Measurements from ENCODE around the gene SDK1.

The SDK1 gene

DNA sequence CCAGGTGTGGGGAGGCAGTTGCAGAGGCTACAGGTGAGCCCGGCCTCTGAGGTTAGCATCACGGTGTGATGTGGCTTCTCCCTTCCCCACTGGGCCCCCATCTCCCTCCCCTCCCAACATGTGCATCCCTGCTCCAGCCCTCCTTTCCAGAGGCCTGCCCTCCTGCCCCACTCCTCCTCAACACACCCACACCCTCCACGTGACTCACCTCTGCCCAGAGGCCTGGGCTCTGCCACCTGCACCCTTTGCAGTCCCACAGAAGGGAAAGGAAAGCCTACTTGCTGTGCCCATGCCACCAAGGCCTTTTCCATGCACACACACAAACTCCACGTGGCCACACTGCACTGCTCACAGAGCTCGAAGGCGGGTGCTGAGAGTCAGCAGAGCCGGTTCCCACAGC lies 880.4 kb downstream of the SDK1 start:
- Histone ChIP-seq H3K27ac (no peak overlapping the region), H3K9me3 (no peaks in the 10 kb centered on the region), H3K4me1 (ENCODE audit: control insufficient read depth in 1 of 2, insufficient read depth in 1 of 2, low read depth in 1 of 2, low read length in 1 of 2) (no peaks in the 10 kb centered on the region), H3K4me3 (ENCODE audit: low read depth in 1 of 2, low read length in 1 of 2) (no peak overlapping the region), H3K27me3 (no peaks in the 10 kb centered on the region), H3K36me3 (no peaks in the 10 kb centered on the region)
- TF ChIP-seq, protein P1, sequence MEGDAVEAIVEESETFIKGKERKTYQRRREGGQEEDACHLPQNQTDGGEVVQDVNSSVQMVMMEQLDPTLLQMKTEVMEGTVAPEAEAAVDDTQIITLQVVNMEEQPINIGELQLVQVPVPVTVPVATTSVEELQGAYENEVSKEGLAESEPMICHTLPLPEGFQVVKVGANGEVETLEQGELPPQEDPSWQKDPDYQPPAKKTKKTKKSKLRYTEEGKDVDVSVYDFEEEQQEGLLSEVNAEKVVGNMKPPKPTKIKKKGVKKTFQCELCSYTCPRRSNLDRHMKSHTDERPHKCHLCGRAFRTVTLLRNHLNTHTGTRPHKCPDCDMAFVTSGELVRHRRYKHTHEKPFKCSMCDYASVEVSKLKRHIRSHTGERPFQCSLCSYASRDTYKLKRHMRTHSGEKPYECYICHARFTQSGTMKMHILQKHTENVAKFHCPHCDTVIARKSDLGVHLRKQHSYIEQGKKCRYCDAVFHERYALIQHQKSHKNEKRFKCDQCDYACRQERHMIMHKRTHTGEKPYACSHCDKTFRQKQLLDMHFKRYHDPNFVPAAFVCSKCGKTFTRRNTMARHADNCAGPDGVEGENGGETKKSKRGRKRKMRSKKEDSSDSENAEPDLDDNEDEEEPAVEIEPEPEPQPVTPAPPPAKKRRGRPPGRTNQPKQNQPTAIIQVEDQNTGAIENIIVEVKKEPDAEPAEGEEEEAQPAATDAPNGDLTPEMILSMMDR (IDR thresholded peaks at IDR 0.05) = no peak

DNA sequence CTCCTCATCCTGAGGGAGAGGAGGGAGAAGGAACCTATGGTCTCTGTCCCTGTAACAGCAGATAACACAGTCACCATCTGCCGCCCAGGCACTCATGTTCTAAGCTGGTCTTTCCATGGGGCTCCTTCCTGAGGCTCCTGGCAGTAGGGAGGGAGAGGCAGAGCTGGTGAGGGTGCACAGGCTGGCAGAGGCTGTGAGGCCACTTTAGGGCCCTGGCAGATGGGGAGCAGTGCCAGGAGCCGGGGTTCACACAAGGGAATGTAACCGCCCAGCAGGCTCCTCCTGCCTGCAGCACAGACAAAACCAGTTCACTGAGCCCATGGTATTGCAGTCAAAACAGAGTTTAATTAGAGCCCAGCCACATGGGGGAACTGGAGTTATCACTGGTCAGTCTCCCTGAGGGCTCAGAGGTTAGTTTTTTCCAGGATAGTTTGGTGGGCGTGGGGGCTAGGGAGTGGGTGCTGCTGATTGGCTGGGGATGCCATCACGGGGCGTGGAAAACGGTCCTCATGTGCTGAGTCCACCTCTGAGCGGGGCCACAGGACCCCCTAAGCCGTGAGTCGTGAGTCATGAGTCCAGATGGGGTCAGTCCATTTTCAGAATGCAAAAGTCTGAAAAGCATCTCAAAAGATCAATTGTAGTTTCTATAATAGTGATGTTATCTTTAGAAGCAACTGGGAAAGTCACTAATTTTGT lies 881.7 kb downstream of the SDK1 start:
- H3K4me1 ChIP-seq (ENCODE audit: control insufficient read depth in 1 of 2, insufficient read depth in 1 of 2, low read depth in 1 of 2, low read length in 1 of 2) = no peaks in the 10 kb centered on the region
- no peak overlapping the region for H3K27ac ChIP-seq
- TF ChIP-seq, protein P1 (IDR thresholded peaks at IDR 0.05) = no peak
- H3K27me3 ChIP-seq = no peaks in the 10 kb centered on the region
- no peaks in the 10 kb centered on the region for H3K9me3 ChIP-seq
- H3K4me3 ChIP-seq (ENCODE audit: low read depth in 1 of 2, low read length in 1 of 2) = no peak overlapping the region
- H3K36me3 ChIP-seq = no peaks in the 10 kb centered on the region

DNA sequence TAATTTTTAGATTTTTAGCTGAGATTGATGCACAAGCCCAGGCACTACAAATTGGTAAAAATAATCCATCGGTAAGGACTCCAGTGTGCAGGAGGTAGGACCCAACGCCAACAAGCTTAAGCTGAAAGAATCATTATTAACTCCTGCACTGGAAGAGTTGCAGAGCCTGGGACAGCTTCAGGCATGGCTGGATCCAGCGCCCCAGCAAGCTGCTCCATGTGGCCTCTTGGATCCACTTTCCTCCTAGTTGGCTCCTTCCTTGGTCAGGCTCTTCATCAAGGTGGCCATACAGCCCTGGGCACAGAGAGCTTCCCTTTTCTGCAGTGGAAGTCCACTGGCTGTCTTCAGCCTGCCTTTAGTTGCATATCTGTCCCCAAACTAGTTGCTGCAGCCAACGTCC lies 883.6 kb downstream of the SDK1 start:
- H3K27me3 ChIP-seq = no peaks in the 10 kb centered on the region
- H3K27ac ChIP-seq = no peak overlapping the region
- H3K9me3 ChIP-seq = no peaks in the 10 kb centered on the region
- no peaks in the 10 kb centered on the region for H3K4me1 ChIP-seq (ENCODE audit: control insufficient read depth in 1 of 2, insufficient read depth in 1 of 2, low read depth in 1 of 2, low read length in 1 of 2)
- H3K36me3 ChIP-seq = no peaks in the 10 kb centered on the region
- no peak overlapping the region for H3K4me3 ChIP-seq (ENCODE audit: low read depth in 1 of 2, low read length in 1 of 2)
- TF ChIP-seq, protein P1 (IDR thresholded peaks at IDR 0.05) = no peak

DNA sequence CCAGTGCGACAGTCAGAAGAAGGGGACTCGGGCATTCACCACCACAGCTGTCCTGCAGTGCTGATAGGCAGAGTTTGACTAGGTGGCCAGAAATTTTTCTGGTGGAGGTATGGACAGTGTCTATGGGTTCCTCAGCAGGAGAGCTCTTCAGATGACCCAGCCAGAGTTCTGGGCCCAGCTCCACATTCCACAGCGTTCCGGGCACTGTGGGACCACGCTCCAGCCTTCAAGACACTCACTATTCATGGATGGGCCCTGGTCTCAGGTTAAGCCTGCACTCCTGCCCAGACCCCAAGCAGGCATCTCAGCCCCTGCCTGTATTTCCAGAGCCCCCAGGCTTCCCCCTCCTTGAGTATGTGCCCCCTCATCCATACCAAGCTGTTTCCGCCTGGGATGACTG lies 884.1 kb downstream of the SDK1 start:
- no peaks in the 10 kb centered on the region for H3K9me3 ChIP-seq
- TF ChIP-seq, protein P1 (IDR thresholded peaks at IDR 0.05) = no peak
- no peaks in the 10 kb centered on the region for H3K36me3 ChIP-seq
- no peaks in the 10 kb centered on the region for H3K27me3 ChIP-seq
- H3K4me3 ChIP-seq (ENCODE audit: low read depth in 1 of 2, low read length in 1 of 2) = no peak overlapping the region
- H3K27ac ChIP-seq = no peak overlapping the region
- H3K4me1 ChIP-seq (ENCODE audit: control insufficient read depth in 1 of 2, insufficient read depth in 1 of 2, low read depth in 1 of 2, low read length in 1 of 2) = no peaks in the 10 kb centered on the region

DNA sequence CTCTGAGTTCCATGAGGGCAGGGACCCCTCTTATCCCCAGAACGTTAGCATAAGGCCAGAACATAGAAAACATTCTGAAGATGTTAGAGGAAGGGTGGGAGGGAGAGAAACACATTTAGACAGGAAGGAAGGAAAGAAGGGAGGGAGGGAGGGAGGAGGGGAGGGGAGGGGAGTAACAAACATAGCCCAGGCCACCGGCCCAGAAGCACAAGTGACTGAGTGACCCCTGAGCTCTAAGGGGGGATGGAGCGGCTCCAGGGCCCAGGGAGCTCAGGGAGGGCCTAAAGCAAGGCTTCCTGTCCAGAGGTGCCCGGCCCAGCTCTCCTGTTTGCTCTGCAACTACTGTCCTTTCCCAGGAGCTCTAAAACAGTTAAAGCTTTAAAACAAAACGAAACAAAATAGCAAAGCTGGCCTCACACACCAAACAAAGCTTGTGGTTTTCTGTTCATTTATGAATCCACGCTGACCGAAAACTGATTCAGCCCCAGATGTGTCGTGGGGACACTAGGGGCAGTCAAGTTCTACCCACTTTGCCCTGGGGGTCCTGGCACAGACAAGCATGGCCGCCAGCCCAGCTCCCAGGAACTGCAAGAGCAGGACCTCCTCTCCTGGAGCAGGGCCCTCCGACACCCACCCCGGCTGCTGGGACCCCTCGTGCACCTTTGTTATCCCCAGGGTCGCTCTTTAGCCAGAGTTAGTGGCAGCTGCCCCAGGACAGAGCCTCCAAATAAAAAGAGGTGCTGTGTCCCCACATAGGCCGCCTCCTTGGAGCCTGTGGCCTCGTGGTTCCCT lies 884.9 kb downstream of the SDK1 start:
- no peak overlapping the region for H3K27ac ChIP-seq
- H3K9me3 ChIP-seq = no peaks in the 10 kb centered on the region
- H3K27me3 ChIP-seq = no peaks in the 10 kb centered on the region
- no peak overlapping the region for H3K4me3 ChIP-seq (ENCODE audit: low read depth in 1 of 2, low read length in 1 of 2)
- no peaks in the 10 kb centered on the region for H3K4me1 ChIP-seq (ENCODE audit: control insufficient read depth in 1 of 2, insufficient read depth in 1 of 2, low read depth in 1 of 2, low read length in 1 of 2)
- H3K36me3 ChIP-seq = no peaks in the 10 kb centered on the region
- TF ChIP-seq, protein P1 (IDR thresholded peaks at IDR 0.05) = no peak
